ENCODE results near the gene SNX2.
"Not testable (repeated sequence)": the region's sequence is repeated elsewhere in the genome, so short reads cannot be mapped to it uniquely, and the experiment has no call there.

Gene SNX2

DNA sequence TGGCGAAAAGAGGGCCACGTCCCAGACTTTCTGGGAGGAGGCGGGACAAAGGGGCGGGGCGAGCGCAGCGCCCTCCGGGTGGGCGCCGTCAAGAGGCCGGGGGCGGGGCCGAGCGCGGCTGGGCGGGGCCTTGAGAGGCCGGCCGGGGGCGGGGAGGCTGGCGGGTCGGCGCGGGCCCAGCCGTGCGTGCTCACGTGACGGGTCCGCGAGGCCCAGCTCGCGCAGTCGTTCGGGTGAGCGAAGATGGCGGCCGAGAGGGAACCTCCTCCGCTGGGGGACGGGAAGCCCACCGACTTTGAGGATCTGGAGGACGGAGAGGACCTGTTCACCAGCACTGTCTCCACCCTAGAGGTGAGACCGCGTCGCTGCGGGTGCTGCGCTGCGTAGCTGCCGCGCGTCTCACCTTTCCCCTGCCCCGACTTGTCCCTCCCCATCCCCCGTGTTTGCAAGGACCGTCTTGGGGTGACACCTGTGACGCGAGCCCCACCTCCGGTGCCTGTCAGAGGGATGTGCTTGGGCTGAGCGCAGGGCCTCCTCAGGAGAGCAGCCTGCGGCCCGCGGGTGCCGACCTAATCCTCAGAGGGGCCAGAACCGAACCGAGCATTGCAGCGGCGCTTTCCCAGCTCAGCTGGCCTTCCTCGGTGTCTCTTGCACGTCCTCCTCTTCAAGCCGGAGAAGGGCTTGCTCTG, at the start of gene SNX2:
SNX2 (plus strand) TSS at position 220 of the 689 bp plus-strand sequence; CDS start at position 244, 24 bp downstream.
- DNase-seq: peak; percentile 28

DNA sequence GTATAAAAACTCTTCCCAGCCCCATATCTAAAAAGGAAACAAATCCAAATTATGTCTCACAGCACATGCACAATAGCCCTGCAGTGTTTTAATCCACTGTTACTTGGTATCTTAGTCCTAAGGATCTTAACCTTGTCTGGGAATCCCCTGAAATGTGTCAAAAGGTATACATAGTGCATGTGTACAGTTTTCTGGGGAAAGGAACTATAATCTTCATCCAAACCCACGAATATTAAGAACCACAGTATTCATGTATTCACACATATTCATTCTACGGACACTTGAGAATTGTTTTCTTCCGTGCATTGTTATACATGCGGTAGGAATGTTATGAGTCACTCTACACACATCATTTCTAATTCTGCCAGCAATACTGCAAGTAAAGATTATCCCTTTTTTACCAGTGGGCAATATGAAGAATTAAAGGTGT, 47.8 kb upstream of the SNX2 start:
- no peak for DNase-seq

DNA sequence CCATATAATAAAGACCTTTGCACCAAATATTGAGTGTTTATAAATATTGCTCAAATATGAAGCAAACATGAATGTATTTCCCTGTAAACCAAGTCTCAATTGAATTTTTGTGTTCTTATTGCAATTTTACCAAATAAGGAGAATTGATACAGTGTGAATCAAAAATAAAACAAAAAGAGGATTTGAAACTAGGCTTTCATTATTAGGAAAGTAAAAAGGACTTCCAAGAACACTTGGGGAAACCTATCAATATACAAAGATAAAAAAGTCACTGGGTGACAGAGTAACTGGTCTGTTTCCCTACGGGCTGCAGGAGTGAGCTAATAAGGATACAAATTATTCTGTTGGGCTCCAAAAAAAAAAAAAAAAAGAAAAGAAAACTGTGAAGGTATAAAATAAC, 44.8 kb upstream of the SNX2 start:
- DNase-seq: no peak

GRCh38 chr5:122730456-122730855, 44.4 kb upstream of the SNX2 start:
- DNase-seq: no peak

- DNase-seq: no peak
Measured at GRCh38 chr5:122736086-122736845, 38.6 kb upstream of the SNX2 start.

- no peak for DNase-seq
Measured at GRCh38 chr5:122738088-122738487, 36.8 kb upstream of the SNX2 start.

DNA sequence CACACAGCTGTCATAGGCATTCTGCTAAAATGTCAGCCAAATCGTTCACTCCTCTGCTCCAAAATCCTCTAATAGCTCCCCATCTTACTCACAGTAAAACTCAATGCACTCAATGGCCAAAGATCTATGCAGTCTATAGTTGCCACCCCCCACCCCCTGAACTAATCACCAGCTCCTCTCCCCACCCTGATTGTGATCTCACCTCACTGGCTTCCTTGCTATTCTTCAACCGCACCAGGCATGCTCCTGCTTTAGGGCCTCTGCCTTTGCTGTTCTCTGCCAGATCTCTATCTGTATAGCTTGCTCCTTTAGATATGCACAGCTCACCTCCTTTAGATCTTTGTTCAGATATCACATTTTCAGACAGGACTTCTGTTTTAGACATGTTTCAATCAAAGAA, 33.2 kb upstream of the SNX2 start:
- DNase-seq: no peak

- no peak for DNase-seq
Measured at GRCh38 chr5:122743261-122743660, 31.6 kb upstream of the SNX2 start.

- DNase-seq: no peak
Measured at GRCh38 chr5:122745597-122745996, 29.3 kb upstream of the SNX2 start.

GRCh38 chr5:122749886-122750285, 25.0 kb upstream of the SNX2 start:
- DNase-seq: no peak

GRCh38 chr5:122751293-122751782, 23.5 kb upstream of the SNX2 start:
- no peak for DNase-seq

- DNase-seq: no peak
Measured at GRCh38 chr5:122753500-122753899, 21.4 kb upstream of the SNX2 start.

DNA sequence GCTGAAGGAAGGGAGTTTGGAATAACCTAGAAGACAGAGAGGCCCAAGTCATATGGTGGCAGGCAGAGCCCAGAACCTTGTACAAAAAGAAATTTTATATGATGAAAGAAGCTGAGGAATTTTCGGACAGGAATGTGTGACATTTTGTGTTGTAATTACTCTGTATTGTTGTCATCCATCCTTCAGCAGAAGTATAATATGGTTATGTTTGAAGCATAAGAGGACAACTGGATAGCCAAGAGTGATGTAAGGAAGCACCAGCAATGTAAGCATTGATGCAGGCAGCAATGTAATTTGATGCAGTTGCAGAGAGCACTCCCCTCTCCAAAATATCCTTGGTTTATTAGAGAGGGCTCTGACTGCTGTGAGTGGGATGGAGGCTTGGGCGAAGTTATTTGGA, 19.1 kb upstream of the SNX2 start:
- no peak for DNase-seq

DNA sequence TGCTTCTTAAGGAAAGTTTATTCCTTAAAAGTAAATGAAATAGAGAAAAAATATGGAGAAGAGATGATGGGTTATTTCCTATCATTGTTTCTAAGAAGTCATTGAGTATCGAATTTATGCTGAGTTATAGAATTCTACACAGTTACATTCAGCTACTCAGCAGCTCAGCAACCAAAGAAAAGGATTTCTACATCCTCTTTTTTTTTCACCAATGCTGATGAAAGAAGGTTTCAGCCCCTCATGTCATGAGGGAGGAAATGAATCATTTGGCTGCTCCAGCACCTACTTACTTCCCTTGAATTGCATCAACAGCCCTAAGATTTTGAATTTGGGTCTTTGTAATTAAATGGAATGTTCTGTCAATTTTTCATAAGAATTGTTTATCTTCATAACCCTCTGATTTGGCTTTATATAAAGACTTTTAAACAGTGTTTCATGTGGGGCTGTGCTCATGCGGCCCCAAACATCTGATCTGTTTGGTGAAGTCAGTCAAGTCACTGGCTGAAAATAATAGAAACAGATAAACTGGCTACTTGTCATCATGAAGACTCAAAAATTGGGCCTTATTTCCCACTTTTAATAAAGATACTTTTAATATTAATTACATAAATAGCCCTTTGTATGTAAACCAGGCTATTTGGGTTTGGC, 18.5 kb upstream of the SNX2 start:
- no peak for DNase-seq

- DNase-seq: no peak
Measured at GRCh38 chr5:122757285-122757684, 17.6 kb upstream of the SNX2 start.

DNA sequence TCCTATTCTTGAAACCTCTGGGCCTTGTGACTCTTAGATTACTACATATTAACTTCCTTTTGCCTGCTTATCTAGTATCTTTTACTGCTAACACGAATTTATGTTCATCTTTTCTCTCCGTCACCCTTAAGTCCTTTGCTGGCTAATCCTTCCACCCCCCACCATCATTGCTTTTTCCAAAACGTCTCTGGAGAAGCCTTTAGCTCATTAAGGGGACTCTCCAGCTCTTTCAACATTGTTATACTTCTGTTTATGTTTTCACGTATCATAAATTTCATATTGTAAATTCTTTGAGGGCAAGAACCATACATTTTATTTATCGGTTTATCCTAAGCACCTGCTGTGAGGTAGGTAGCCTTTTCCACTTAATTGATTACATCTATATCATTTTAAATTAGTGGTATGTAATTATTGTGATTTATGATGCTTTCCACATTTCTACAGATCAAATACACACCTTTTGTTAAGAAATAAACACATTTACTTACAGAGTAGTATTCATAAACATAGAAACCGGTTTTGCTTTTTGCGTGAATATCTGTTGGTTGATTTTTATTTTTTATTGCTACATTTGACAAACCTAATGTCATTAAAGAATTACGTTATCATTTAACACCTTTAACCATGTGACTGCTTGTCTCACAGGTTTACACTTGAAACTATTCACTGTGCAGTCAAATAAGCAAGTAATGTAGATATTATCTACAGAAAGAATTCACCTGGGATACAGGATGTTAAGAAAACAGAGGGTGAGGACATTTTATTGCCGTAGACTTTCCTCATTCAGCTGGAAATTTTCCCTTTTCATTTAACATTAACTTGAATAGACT, 15.4 kb upstream of the SNX2 start:
- no peak for DNase-seq

DNA sequence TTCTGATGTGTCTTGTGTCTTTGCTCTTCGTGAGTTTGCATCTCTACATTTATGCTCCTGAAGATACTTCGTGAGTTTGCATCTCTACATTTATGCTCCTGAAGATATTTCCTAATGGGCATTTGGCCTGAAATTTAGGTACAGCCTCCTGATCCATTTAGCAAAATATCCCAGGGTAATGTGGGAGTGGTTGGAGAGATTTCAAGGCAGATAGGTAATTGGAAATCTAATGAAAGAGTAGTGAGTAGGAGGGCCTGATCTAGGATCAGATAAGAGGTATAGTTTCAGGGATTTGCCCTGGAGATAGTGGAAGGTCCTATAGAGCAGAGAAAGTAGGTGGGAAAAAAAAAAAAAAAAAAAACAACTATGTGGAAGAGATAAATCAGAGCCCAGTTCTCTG, 14.6 kb upstream of the SNX2 start:
- DNase-seq: no peak

DNA sequence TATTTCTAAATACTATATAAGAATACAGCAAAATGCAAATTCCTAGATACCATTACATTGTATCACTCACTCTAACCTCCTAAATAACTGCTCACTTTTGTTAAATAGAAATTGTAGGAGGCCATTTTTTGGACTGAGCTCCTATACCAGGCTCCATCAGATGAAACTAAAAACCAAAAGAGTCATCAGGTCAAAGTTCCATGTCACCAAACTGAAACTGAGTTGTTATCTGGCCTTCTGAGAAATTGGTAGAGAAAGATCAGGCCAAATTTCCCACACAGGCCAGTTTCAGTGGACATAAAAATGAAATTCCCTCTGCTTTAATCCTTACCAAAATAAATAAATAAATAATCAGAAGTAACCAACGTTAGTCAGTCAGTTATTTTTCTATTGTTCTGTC, 13.8 kb upstream of the SNX2 start:
- no peak for DNase-seq

GRCh38 chr5:122761896-122762295, 13.0 kb upstream of the SNX2 start:
- not testable (repeated sequence) for DNase-seq

DNA sequence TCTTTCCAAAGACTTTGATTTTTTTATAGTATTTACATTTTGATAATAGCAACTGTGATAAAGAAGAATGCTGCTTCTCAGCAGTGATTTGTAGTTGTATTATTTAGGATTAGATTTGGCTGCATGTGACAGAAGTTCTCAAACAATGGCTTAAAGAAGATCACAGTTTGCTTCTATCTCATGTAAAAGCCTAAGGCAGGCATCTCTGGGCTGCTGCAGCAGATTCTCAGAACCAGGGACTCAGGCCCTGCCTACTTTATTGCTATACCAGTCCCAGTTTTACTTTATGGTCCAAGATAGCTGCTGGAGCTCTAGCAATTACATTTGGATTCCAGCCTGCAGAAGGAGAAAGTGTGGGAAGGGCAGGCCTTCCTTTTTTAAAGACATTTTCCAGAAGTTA, 8.8 kb upstream of the SNX2 start:
- DNase-seq: no peak

GRCh38 chr5:122770477-122770876, 4.4 kb upstream of the SNX2 start:
- no peak for DNase-seq

GRCh38 chr5:122772446-122772845, 2.4 kb upstream of the SNX2 start:
- no peak for DNase-seq

DNA sequence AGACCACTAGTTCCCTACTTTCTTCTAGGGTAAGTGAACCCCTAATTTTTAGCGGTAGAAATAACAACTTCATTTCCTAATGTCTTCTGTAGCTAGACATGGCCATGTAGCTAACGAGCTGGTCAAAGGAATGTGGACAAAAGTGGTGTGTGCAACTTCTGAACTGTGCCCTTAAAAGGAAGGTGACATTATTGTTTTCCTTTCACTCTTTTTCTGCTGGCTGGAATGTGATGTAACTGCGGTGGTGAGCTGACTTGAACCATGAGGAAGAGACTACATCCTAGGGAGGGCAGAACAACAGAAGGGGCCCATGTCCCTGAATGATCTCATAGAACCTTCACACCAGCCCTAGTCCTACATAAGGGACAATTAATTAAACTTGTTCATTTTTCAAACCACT, 1.3 kb upstream of the SNX2 start:
- DNase-seq: no peak

Data from NCI-H1694 (cell line).